Gastrocnemius medialis (tissue), 4 donors: ENCODE measurements around the gene TMCC1. TPM values are rescaled to one million over a fixed set of nuclear protein-coding genes. Genes with fewer than 3 reads are reported as not detected.
"Not testable (repeated sequence)": the region's sequence is repeated elsewhere in the genome, so short reads cannot be mapped to it uniquely, and the experiment has no call there.

Source experiments
- ATAC-seq, 2 donors: fragments of 150-250 bp; one replicate each; pipeline ENCODE4 v1.9.1; 2016
- DNase-seq, 2 donors: peaks; one replicate each; pipeline ENCODE4 v3.0.0-alpha.2; 2019
- H3K27ac ChIP-seq, 4 donors: fragments of 200-600 bp; sonication (generic); 1 replicate in 1 of 4; 2 replicates in 3 of 4; pipeline ENCODE4 v1.5.1; 2016 to 2018; ENCODE audit warnings: mild to moderate bottlenecking in 2 of 4, moderate library complexity in 1 of 4
- H3K27me3 ChIP-seq, 3 donors: fragments of 200-600 bp; sonication (generic) in 2 of 3; 1 replicate in 1 of 3; 2 replicates in 2 of 3; pipeline versions ENCODE4 v1.5.1 to v1.6.0; 2016 to 2019; ENCODE audit warnings: mild to moderate bottlenecking in 1 of 3, moderate library complexity in 1 of 3
- H3K36me3 ChIP-seq, 2 donors: fragments of 200-600 bp; sonication (generic) in 1 of 2; one replicate each; pipeline ENCODE4 v1.5.1; 2017 to 2018
- H3K4me1 ChIP-seq, 2 donors: fragments of 200-600 bp; sonication (generic) in 1 of 2; one replicate each; pipeline ENCODE4 v1.5.1; 2016 to 2017; ENCODE audit warnings: mild to moderate bottlenecking in 2 of 2
- H3K4me3 ChIP-seq, 4 donors: fragments of 200-600 bp; sonication (generic) in 3 of 4; 1 replicate in 1 of 4; 2 replicates in 3 of 4; pipeline ENCODE4 v1.5.1; 2016 to 2019; ENCODE audit warnings: mild to moderate bottlenecking in 2 of 4
- H3K9me3 ChIP-seq, 3 donors: fragments of 200-600 bp; sonication (generic) in 2 of 3; 1 replicate in 1 of 3; 2 replicates in 2 of 3; pipeline ENCODE4 v1.5.1; 2016 to 2019
- CTCF ChIP-seq, 5 experiments: fragments of 450-650 bp in 3 of 5; fragments of 200-600 bp in 2 of 5; sonication (generic) in 2 of 5; IDR thresholded peaks in 4 of 5; conservative IDR thresholded peaks in 1 of 5; 1 replicate in 4 of 5; 2 replicates in 1 of 5; pipeline ENCODE4 v1.5.1; 2016 to 2019; ENCODE audit warnings: antibody characterized with exemption in 5 of 5, mild to moderate bottlenecking in 3 of 5, moderate library complexity in 3 of 5
- POLR2A ChIP-seq, 2 donors: fragments of 450-650 bp; IDR thresholded peaks; one replicate each; pipeline ENCODE4 v1.6.1; 2017; ENCODE audit warnings: antibody characterized with exemption in 2 of 2, mild to moderate bottlenecking in 2 of 2, moderate library complexity in 2 of 2
- in situ Hi-C, 4 donors: fragments of 200-750 bp; cut with MboI; loops; one replicate each; pipeline versions ENCODE4 v1.15.0 to v1.8.0; 2017; ENCODE audit warnings: low sequenced_read_pairs in 4 of 4
- intact Hi-C: fragments of 100-400 bp; cut with DNase I; formaldehyde crosslinking; loops from one replicate; pipeline ENCODE4 v1.15.1; 2023; ENCODE audit warnings: low total_unique reads
- total RNA-seq, 4 donors: library from RNA; depleted of rRNA; stranded (reverse); fragments of >200 nt; gene quantifications; one replicate each; pipeline versions ENCODE4 v1.1.0 to v1.2.3, GENCODE V29; 2016

Gene TMCC1
- total RNA-seq, 4 donors from 2014 or later, result 18.8 to 24.7 (median 20.2) TPM

GRCh38 chr3:129918461-129918860 is 24.9 kb upstream of the TMCC1 start:
- H3K27me3 ChIP-seq, result no peaks in the 10 kb centered on the region
- H3K4me1 ChIP-seq, result no peaks in the 10 kb centered on the region
- no peaks in the 10 kb centered on the region for H3K36me3 ChIP-seq
- H3K9me3 ChIP-seq, result peaks cover 0 to 20% (median 0%) of the 10 kb centered on the region in 3 donors
- ATAC-seq, result no peak
- no peak for TF ChIP-seq POLR2A (IDR thresholded peaks at IDR 0.05)
- no peak for TF ChIP-seq CTCF (IDR thresholded peaks at IDR 0.05 in 4 of 5, conservative IDR thresholded peaks at IDR 0.05 in 1 of 5)
- intact Hi-C loops, result no loop called here
- in situ Hi-C loops, result no loop called here
- no peak overlapping the region for H3K4me3 ChIP-seq
- no peak for DNase-seq
- H3K27ac ChIP-seq, result no peak overlapping the region

- no peaks in the 10 kb centered on the region for H3K27me3 ChIP-seq
- TF ChIP-seq POLR2A (IDR thresholded peaks at IDR 0.05) (no peak), CTCF (IDR thresholded peaks at IDR 0.05 in 4 of 5, conservative IDR thresholded peaks at IDR 0.05 in 1 of 5) (no peak)
- H3K4me1 ChIP-seq, result no peaks in the 10 kb centered on the region
- no peaks in the 10 kb centered on the region for H3K36me3 ChIP-seq
- intact Hi-C loops, result no loop called here
- no peak overlapping the region for H3K27ac ChIP-seq
- in situ Hi-C loops, result no loop called here
- DNase-seq, result no peak
- H3K4me3 ChIP-seq, result no peak overlapping the region
- peaks cover 0 to 20% (median 0%) of the 10 kb centered on the region in 3 donors for H3K9me3 ChIP-seq
- no peak for ATAC-seq
Observed at GRCh38 chr3:129917423-129918007, 24.0 kb upstream of the TMCC1 start.

- Histone ChIP-seq H3K36me3 (no peaks in the 10 kb centered on the region), H3K4me3 (no peak overlapping the region), H3K27me3 (no peaks in the 10 kb centered on the region), H3K27ac (no peak overlapping the region), H3K4me1 (no peaks in the 10 kb centered on the region), H3K9me3 (peaks cover 0 to 18% (median 0%) of the 10 kb centered on the region in 3 donors)
- no peak for DNase-seq
- in situ Hi-C loops (no loop called here), intact Hi-C loops (no loop called here)
- ATAC-seq, result no peak
- no peak for TF ChIP-seq POLR2A (IDR thresholded peaks at IDR 0.05)
Observed at GRCh38 chr3:129913618-129914017, 20.1 kb upstream of the TMCC1 start.

- Histone ChIP-seq H3K27me3 (no peaks in the 10 kb centered on the region), H3K4me3 (no peak overlapping the region), H3K27ac (no peak overlapping the region), H3K4me1 (no peaks in the 10 kb centered on the region), H3K9me3 (peaks cover 0 to 2% (median 0%) of the 10 kb centered on the region in 3 donors), H3K36me3 (no peaks in the 10 kb centered on the region)
- intact Hi-C loops, result no loop called here
- DNase-seq, result no peak
- ATAC-seq, result peak in 1 of 2 donors; percentile 30
- TF ChIP-seq POLR2A (IDR thresholded peaks at IDR 0.05) (no peak), CTCF (IDR thresholded peaks at IDR 0.05 in 4 of 5, conservative IDR thresholded peaks at IDR 0.05 in 1 of 5) (no peak)
- in situ Hi-C loops, result no loop called here
Observed at GRCh38 chr3:129911261-129911861, 17.9 kb upstream of the TMCC1 start.

GRCh38 chr3:129909235-129909634 is 15.7 kb upstream of the TMCC1 start:
- H3K27me3 ChIP-seq, H3K27ac ChIP-seq, DNase-seq, H3K4me1 ChIP-seq, ATAC-seq, H3K4me3 ChIP-seq, H3K9me3 ChIP-seq, intact Hi-C loops, in situ Hi-C loops, H3K36me3 ChIP-seq: not testable (repeated sequence)
